Progenitor cell of endocrine pancreas (in vitro differentiated cells): ENCODE measurements around the gene MACROD2. TPM values are rescaled to one million over a fixed set of nuclear protein-coding genes. Genes with fewer than 3 reads are reported as not detected.
A peak's percentile ranks its signal among the peaks of the same experiment; 100 is the strongest.

Experiments
- DNase-seq: peaks from one replicate; pipeline ENCODE4 v3.0.0; 2021; ENCODE audit warnings: low spot score; ENCODE audit not compliant: unreplicated experiment
- H3K27ac Mint-ChIP-seq: 2 replicates; pipeline ENCODE4 v1.8.0; 2021; ENCODE audit warnings: mild to moderate bottlenecking, moderate library complexity, mixed read lengths
- H3K27me3 Mint-ChIP-seq: 2 replicates; pipeline ENCODE4 v1.8.0; 2021; ENCODE audit warnings: mixed read lengths
- H3K36me3 Mint-ChIP-seq: 2 replicates; pipeline ENCODE4 v1.8.0; 2022; ENCODE audit warnings: mixed read lengths; ENCODE audit not compliant: insufficient read depth
- H3K4me1 Mint-ChIP-seq: 2 replicates; pipeline ENCODE4 v1.8.0; 2021; ENCODE audit warnings: low read depth, mixed read lengths
- H3K4me3 Mint-ChIP-seq: 2 replicates; pipeline ENCODE4 v1.8.0; 2021; ENCODE audit warnings: low read depth, mild to moderate bottlenecking, moderate library complexity, mixed read lengths
- H3K9me3 Mint-ChIP-seq: 2 replicates; pipeline ENCODE4 v1.8.0; 2021; ENCODE audit warnings: low read depth, mixed read lengths
- total RNA-seq: library from RNA; stranded (reverse); gene quantifications from 2 replicates; pipeline ENCODE4 v1.2.1, GENCODE V29; 2021
- TF ChIP-seq, protein P1 (sequence below): fragments of 200-600 bp; sonication (generic); IDR thresholded peaks from one replicate; pipeline ENCODE4 v1.5.0; 2021; ENCODE audit warnings: antibody characterized with exemption, mild to moderate bottlenecking; ENCODE audit not compliant: unreplicated experiment

MACROD2 gene
- total RNA-seq, 1 donor from 2014 or later: 7.6 TPM

DNA sequence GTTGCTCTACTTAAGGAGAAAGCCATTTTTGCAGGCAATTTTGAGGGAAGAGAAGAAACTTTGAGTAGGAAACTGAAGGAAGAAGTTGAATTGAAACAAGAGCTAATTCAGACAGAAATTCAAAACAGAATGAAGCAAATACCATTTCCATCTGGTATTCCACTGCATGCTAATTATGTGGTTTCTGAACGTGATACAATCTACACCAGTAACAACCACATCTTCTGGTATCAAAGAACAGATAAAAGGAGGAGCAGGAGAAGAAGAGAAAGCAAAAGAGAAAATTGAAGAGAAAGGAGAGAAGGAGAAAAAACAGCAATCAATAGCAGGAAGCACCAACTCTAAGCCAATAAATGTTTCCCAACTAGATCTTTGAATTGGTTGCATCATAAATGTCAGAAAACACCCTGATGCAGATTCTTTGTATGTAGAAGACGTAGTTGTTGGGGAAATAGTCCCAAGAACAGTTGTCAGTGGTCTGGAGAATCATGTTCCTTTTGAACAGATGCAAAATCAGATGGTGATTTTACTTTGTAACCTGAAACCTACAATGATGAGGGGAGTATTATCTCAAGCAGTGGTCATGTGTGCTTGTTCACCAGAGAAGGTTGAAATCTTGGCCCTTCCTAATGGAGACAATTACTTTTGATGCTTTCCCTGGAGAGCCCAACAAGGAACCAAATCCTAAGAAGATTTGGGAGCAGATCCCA is 132.4 kb downstream of the MACROD2 start:
- H3K27me3 Mint-ChIP-seq: no peaks in the 10 kb centered on the region

DNA sequence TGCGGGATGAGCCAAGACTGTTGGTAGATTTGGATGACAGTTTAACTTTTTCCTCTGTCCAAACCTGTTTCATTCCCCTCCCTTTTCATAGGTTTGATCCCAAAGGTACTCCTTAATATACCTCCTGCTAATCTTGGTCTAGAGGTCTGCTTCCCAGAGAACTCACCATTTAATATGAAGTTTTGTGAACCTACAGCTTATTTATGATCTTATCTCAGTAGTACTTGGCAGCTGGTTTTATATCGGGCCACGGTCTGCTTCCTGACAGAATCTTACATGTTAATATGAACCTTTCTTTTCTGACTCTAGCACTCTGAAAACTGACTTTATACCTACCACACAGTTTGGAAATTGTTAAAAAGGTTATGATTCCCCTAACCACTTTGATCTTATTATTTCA is 138.7 kb downstream of the MACROD2 start:
- Mint-ChIP-seq H3K4me3 (no peak overlapping the region), H3K27ac (no peak overlapping the region), H3K36me3 (peaks cover 6% of the 10 kb centered on the region), H3K27me3 (no peaks in the 10 kb centered on the region), H3K9me3 (peaks cover 13% of the 10 kb centered on the region), H3K4me1 (no peaks in the 10 kb centered on the region)
- TF ChIP-seq, protein P1, sequence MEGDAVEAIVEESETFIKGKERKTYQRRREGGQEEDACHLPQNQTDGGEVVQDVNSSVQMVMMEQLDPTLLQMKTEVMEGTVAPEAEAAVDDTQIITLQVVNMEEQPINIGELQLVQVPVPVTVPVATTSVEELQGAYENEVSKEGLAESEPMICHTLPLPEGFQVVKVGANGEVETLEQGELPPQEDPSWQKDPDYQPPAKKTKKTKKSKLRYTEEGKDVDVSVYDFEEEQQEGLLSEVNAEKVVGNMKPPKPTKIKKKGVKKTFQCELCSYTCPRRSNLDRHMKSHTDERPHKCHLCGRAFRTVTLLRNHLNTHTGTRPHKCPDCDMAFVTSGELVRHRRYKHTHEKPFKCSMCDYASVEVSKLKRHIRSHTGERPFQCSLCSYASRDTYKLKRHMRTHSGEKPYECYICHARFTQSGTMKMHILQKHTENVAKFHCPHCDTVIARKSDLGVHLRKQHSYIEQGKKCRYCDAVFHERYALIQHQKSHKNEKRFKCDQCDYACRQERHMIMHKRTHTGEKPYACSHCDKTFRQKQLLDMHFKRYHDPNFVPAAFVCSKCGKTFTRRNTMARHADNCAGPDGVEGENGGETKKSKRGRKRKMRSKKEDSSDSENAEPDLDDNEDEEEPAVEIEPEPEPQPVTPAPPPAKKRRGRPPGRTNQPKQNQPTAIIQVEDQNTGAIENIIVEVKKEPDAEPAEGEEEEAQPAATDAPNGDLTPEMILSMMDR: no peak
- no peak for DNase-seq

More for the DNA sequence above, 132.4 kb downstream of the MACROD2 start:
- H3K36me3 Mint-ChIP-seq: no peaks in the 10 kb centered on the region
- no peaks in the 10 kb centered on the region for H3K4me1 Mint-ChIP-seq
- TF ChIP-seq, protein P1: no peak
- no peak overlapping the region for H3K27ac Mint-ChIP-seq
- no peak for DNase-seq
- no peak overlapping the region for H3K4me3 Mint-ChIP-seq
- H3K9me3 Mint-ChIP-seq: no peaks in the 10 kb centered on the region

DNA sequence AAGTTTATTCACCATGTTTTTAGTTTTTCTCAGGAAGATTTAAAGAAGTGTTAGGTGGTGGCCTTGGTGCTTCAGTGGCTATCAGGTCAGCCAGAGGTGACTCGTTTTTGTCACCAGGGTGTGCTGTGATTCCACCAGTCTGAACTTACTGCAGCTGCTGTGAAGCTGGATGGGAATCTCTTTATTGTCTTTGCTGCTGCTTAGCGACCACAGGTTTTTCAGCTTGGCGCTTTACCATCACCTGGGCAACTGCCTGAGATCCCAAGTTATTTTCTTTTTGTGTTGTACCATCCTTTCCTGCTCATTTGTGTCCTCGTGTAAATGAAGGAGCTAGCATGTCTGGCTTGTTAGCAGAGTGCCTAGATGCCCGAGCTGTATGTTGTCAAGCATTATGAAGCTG is 146.9 kb downstream of the MACROD2 start:
- Mint-ChIP-seq H3K27me3 (no peaks in the 10 kb centered on the region), H3K36me3 (no peaks in the 10 kb centered on the region), H3K9me3 (no peaks in the 10 kb centered on the region), H3K4me1 (peaks cover 27% of the 10 kb centered on the region), H3K4me3 (no peak overlapping the region), H3K27ac (no peak overlapping the region)
- DNase-seq: peak; percentile 49
- TF ChIP-seq, protein P1: peak; percentile 87

DNA sequence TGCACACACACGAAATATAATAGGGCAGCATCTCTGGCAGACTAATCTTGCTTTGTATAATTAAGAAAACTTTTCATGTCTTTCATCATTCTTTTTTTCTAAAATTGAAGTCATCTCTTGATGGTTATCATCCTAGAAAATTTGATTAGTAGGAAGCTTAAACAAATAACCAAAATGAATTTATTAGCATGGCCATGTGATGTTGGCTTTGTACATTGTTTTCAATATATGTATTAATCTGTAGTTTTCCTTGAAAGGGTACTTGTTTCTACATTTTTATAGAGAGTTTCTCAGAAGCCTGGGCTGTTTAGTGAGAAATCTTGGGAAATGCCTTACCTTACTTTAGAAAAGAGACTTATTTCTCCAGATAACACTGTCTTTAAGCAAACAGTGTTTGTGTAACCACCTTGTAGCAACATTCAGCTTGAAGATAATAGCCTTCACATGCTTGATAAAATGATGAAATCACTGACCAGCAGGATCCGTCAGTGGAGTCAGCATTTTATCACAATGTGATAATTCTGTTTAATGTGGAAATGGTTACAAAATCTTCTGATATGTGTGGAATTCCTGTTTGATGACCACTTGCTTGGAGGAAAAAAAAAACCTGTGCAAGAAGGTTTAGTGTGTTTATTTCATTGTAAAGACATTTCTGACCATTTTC is 147.8 kb downstream of the MACROD2 start:
- Mint-ChIP-seq H3K9me3 (no peaks in the 10 kb centered on the region), H3K4me3 (no peak overlapping the region), H3K4me1 (peaks cover 29% of the 10 kb centered on the region), H3K27me3 (no peaks in the 10 kb centered on the region), H3K27ac (peak overlapping the region; percentile 86), H3K36me3 (no peaks in the 10 kb centered on the region)
- TF ChIP-seq, protein P1: no peak
- no peak for DNase-seq

DNA sequence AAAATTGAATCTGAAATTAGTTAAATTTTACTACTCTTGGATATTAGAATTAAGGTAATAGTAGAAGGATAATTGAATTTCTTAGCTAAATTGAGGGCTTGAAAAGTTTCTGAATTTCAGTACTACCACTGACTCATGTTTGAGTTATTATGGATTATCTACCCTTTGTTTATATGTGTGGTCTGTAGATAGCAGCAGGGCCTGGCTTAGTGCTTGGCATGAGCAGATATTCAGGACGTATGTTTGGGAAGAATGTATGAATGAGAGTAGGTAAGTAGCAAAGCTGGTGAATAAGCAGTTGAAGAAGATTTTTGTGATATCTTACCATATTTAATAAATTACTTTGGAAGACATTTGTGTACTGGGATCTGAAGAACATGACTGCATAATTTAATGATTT is 152.7 kb downstream of the MACROD2 start:
- Mint-ChIP-seq H3K9me3 (no peaks in the 10 kb centered on the region), H3K27ac (no peak overlapping the region), H3K4me1 (peaks cover 21% of the 10 kb centered on the region), H3K27me3 (no peaks in the 10 kb centered on the region), H3K36me3 (no peaks in the 10 kb centered on the region), H3K4me3 (no peak overlapping the region)
- no peak for DNase-seq
- TF ChIP-seq, protein P1: no peak
